ENCODE data around the gene IGF1.

- TF ChIP-seq, protein P1, sequence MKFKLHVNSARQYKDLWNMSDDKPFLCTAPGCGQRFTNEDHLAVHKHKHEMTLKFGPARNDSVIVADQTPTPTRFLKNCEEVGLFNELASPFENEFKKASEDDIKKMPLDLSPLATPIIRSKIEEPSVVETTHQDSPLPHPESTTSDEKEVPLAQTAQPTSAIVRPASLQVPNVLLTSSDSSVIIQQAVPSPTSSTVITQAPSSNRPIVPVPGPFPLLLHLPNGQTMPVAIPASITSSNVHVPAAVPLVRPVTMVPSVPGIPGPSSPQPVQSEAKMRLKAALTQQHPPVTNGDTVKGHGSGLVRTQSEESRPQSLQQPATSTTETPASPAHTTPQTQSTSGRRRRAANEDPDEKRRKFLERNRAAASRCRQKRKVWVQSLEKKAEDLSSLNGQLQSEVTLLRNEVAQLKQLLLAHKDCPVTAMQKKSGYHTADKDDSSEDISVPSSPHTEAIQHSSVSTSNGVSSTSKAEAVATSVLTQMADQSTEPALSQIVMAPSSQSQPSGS (CRISPR knock-in tag; IDR thresholded peaks at IDR 0.05; ENCODE audit: borderline replicate concordance, low read depth): no peak
- no peak for TF ChIP-seq CTCF (IDR thresholded peaks at IDR 0.05)
- TF ChIP-seq TCF7 (CRISPR knock-in tag; IDR thresholded peaks at IDR 0.05; ENCODE audit: low read depth): no peak
- TF ChIP-seq ESRRA (CRISPR knock-in tag; IDR thresholded peaks at IDR 0.05; ENCODE audit: borderline replicate concordance): no peak
- no peak for TF ChIP-seq IRF2 (CRISPR knock-in tag; IDR thresholded peaks at IDR 0.05; ENCODE audit: borderline replicate concordance, low read depth)
- TF ChIP-seq NFE2L1 (CRISPR knock-in tag; IDR thresholded peaks at IDR 0.05): no peak
- no peak for TF ChIP-seq MLX (CRISPR knock-in tag; IDR thresholded peaks at IDR 0.05)
- TF ChIP-seq, protein P2, sequence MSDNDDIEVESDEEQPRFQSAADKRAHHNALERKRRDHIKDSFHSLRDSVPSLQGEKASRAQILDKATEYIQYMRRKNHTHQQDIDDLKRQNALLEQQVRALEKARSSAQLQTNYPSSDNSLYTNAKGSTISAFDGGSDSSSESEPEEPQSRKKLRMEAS (CRISPR knock-in tag; IDR thresholded peaks at IDR 0.05): no peak
- no peak for TF ChIP-seq ZSCAN18 (CRISPR knock-in tag; IDR thresholded peaks at IDR 0.05)
- TF ChIP-seq HMGA2 (CRISPR knock-in tag; IDR thresholded peaks at IDR 0.05): no peak
Measured at GRCh38 chr12:102459314-102459713, 21.0 kb downstream of the IGF1 start.

Data from WTC11 (cell line).